GM12875 (cell line): ENCODE results near the gene MSL1.
"Not testable (repeated sequence)": the region's sequence is repeated elsewhere in the genome, so short reads cannot be mapped to it uniquely, and the experiment has no call there.

ENCODE experiments used
- H3K4me3 ChIP-seq: one replicate; pipeline ENCODE4 v1.5.1; 2011; ENCODE audit warnings: low read depth, low read length, control low read depth
- TF ChIP-seq, protein P1 (sequence below): IDR thresholded peaks from 2 replicates; pipeline ENCODE4 v1.5.1; 2011; ENCODE audit warnings: low read depth, mild to moderate bottlenecking, control low read depth, inconsistent platforms, low read length, moderate library complexity, borderline replicate concordance; ENCODE audit not compliant: insufficient read depth

MSL1 gene

DNA sequence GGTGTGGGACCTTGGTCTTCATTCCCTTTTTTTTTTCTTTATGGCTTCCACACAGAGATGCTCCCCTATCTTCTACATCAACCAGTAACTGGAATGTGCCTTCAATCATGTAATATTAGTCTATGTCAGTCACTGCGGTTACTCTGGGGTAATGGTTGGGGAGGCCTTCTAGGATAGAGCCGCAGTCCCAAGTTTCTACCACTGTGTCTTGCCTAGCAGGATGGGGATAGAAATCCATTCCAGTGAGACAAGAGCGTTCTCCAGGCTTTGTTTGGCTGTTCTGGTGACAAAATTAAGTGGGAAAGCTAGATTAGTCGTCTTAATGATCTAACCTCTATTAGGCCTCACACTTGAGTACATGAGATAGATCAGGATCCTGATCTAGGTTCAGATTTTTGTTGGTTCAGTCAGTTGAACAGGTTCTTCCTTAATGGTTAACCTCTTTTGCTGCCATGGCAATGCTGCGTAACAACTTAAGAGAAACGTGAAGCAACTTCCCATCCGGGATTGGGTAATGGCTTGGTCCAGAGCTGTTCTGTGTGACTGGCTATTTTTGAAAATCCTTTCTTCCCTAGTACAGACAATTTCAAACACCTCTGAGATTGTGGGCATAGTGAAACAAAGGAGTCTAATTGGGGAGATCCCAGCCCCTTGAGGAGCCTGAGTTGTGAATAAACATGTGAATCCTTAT, 8.7 kb downstream of the MSL1 start:
- TF ChIP-seq, protein P1, sequence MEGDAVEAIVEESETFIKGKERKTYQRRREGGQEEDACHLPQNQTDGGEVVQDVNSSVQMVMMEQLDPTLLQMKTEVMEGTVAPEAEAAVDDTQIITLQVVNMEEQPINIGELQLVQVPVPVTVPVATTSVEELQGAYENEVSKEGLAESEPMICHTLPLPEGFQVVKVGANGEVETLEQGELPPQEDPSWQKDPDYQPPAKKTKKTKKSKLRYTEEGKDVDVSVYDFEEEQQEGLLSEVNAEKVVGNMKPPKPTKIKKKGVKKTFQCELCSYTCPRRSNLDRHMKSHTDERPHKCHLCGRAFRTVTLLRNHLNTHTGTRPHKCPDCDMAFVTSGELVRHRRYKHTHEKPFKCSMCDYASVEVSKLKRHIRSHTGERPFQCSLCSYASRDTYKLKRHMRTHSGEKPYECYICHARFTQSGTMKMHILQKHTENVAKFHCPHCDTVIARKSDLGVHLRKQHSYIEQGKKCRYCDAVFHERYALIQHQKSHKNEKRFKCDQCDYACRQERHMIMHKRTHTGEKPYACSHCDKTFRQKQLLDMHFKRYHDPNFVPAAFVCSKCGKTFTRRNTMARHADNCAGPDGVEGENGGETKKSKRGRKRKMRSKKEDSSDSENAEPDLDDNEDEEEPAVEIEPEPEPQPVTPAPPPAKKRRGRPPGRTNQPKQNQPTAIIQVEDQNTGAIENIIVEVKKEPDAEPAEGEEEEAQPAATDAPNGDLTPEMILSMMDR: no peak
- H3K4me3 ChIP-seq: no peak overlapping the region

DNA sequence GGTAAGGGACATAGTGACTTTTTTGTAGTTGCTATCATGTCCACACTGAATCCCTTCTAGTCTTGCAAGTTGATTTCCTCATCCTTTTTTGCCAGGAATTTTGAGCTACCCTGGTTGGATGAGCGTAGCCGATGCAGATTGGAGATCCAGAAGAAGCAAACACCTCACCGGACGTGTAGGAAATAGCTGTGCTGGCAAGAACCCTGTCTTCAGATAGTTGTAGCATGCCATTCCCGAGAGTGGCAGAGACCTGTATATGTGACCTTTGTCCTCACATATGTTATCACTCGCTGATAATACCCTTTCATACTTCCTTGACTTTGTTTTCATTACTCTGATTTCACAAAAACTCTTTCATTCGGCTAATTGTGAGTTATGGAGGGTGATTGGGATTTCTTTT, 12.4 kb downstream of the MSL1 start:
- TF ChIP-seq, protein P1: no peak

DNA sequence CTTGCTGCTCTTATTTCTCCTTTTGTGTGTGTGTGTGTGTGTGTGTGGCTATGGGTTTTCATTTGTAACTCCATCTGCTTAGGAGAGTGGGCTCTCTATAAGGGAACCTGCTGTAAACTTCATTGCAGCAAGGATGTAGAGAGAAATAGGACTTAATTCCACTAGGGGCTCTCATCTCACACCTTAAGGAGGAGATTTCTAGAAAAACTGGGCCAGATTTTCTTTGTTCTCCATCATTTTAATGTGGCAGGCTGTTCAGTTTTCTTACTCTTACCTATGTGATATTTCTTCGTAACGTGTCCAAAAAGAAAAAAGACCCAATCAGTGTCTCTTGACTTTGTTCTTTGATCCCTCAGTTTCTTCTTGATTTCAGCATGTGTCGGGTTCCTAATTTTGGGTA, 14.0 kb downstream of the MSL1 start:
- no peak overlapping the region for H3K4me3 ChIP-seq
- TF ChIP-seq, protein P1: no peak

More for the DNA sequence above, 12.4 kb downstream of the MSL1 start:
- no peak overlapping the region for H3K4me3 ChIP-seq

DNA sequence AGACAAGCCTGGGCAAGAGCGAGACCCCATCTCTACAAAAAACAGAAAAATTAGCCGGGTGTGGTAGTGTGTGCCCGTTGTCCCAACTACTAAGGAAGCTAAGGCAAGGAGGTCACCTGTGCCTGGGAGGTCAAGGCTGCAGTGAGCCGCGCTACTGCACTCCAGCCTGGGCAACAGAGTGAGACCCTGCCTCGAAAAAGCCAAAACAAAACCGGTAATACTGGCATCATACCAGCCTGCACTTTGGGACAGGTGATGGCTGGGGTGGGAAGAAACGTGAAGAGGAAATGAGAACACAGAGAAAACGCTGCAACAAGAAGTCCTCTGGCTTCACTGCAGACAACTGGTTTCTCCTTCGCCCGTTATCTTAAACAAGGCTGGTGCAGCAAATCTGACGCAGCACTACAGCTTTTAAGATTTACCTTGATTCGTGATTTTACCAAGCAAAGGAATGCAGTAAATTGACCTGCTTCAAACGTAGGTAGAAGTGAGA, 17.8 kb downstream of the MSL1 start:
- H3K4me3 ChIP-seq: peak overlapping the region; percentile 90
- TF ChIP-seq, protein P1: no peak

DNA sequence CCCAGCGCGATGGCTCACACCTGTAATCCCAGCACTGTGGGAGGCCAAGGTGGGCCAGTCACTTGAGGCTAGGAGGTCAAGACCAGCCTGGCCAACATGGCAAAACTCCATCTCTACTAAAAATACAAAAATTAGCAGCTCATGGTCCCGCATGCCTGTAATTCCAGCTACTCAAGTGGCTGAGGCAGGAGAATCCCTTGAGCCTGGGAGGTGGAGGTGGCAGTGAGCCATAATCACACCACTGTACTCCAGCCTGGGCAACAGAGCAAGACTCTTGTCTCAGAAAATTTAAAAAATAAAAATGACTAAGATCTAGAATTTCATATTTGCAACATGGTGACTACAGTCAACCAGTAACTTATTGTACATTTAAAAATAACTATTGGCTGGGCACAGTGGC, 21.4 kb downstream of the MSL1 start:
- H3K4me3 ChIP-seq: not testable (repeated sequence)

DNA sequence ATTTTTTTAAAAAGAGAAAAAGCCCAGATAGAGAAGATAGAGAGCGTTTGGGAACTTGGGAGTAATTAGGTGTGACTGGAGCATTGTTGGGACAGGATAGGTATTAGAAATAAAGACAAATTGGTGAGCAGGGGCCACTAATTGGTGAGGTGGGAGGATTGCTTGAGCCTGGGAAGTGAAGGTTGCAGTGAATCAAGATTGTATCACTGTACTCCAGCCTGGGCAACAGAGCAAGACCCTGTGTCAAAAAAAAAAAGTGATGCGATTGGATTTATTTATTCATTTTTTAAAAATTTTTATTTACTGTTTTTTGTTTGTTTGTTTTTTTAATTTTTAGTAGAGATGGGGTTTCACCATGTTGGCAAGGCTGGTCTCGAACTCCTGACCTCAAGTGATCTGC, 23.7 kb downstream of the MSL1 start:
- TF ChIP-seq, protein P1: no peak
- H3K4me3 ChIP-seq: no peak overlapping the region

DNA sequence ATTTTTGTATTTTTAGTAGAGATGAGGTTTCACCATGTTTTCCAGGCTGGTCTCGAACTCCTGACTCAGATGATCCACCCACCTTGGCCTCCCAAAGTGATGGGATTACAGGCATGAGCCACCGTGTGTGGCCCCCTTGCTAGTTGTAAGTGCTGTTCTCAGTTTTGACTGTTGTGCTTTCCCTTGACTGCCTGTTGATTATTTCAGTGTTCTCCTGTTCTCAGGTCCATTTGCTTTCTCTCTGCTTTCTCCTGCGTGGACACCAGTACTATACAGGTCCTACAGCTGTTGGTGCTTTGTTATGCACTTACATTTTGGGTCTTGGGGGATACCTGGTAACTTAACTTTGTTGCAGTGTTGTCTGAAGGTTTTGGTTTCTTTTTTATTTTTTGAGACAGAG, 26.8 kb downstream of the MSL1 start:
- TF ChIP-seq, protein P1: no peak
- no peak overlapping the region for H3K4me3 ChIP-seq
